Astrocyte of the spinal cord (primary cell): Measurements from ENCODE around the gene RPS6KC1.

ENCODE experiments used
- DNase-seq: peaks from one replicate; pipeline ENCODE4 v3.0.0; 2011; ENCODE audit warnings: low read depth, low spot score
- H3K4me3 ChIP-seq: 2 replicates; pipeline ENCODE4 v1.5.1; 2011; ENCODE audit warnings: low read depth, mild to moderate bottlenecking, low read length, moderate library complexity
- in situ Hi-C: cut with HindIII; loops from 2 replicates; pipeline ENCODE4 v1.10.0; 2017; ENCODE audit warnings: low sequenced_read_pairs
- TF ChIP-seq, protein P1 (sequence below): IDR thresholded peaks from 2 replicates; pipeline ENCODE4 v1.5.1; 2012; ENCODE audit warnings: low read depth, mild to moderate bottlenecking, low read length, inconsistent platforms

The RPS6KC1 gene

DNA sequence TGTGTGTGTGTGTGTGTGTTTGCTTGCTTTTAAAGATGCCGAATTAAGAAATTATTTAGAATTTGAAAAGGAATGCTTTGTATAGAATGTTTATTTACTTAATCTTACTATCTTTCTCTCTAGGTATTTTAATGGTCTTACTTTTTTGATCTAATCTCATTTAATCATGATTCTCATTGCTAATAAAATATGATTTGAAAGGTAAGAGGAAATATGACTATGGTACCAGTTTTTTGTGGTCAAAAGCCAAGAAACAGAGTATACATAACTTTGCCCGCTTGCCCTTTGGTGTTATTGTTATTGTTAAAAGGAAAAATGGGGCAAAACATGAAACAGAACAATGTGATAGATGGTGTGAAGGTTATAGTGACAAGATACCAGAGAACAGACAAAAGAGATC, 74.6 kb downstream of the RPS6KC1 start:
- no peak for DNase-seq
- in situ Hi-C loops = no loop called here

DNA sequence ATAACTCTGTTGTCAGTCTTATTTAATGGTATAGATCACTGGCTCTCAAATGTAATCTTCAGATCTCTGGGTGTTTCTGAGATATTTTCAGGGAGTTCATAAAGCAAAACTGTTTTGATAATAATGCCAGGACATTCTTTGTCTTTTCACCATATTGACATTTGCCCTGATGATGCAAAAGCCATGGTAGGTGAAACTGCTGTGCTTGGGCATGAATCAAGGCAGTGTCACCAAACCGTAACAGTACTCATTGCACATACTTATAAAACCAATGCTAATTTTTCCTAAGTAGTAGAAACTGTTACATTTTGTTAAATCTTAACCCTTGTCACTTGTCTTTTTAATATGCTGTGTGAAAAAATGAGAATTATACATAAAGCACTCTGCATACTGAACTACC, 76.0 kb downstream of the RPS6KC1 start:
- DNase-seq = no peak
- TF ChIP-seq, protein P1, sequence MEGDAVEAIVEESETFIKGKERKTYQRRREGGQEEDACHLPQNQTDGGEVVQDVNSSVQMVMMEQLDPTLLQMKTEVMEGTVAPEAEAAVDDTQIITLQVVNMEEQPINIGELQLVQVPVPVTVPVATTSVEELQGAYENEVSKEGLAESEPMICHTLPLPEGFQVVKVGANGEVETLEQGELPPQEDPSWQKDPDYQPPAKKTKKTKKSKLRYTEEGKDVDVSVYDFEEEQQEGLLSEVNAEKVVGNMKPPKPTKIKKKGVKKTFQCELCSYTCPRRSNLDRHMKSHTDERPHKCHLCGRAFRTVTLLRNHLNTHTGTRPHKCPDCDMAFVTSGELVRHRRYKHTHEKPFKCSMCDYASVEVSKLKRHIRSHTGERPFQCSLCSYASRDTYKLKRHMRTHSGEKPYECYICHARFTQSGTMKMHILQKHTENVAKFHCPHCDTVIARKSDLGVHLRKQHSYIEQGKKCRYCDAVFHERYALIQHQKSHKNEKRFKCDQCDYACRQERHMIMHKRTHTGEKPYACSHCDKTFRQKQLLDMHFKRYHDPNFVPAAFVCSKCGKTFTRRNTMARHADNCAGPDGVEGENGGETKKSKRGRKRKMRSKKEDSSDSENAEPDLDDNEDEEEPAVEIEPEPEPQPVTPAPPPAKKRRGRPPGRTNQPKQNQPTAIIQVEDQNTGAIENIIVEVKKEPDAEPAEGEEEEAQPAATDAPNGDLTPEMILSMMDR = no peak
- no peak overlapping the region for H3K4me3 ChIP-seq
- in situ Hi-C loops = no loop called here

More for the DNA sequence above, 74.6 kb downstream of the RPS6KC1 start:
- H3K4me3 ChIP-seq = no peak overlapping the region
- TF ChIP-seq, protein P1 = no peak

DNA sequence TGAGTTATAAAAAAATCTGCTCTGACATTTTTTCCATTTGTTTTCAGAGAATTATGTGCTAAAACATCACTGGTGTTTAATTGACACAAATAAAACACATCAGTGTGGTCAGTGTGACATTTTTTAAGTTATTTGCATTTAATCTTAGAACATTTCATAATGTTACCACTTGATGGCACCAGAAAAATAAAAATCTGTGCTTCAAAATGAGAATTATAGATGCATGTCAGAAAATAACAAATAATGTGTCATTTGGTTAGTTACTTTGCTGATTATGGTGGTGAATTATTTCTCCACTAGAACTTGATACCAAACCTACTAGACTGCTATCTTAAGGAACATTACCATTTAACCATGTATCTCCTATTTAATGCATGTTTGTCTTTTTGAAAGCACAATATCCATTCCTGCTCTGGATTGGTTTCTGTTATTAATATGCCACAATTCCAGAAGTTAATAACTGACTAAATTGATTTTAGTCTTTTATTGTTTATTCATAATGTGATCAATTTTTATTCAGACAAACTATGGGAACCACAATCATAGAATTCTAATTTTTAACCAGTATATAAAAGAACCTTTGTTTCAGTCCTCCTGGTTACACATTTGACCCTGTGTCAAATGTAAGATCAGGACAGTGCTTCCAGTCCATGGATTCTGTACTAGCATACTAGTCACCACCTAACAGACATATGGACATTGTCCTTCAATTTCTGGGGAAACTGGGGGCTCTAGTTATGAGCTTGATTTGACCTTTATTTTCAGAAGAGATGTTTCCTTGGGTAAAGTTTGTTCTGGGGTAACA, 81.0 kb downstream of the RPS6KC1 start:
- no peak for DNase-seq
- TF ChIP-seq, protein P1 = no peak
- no peak overlapping the region for H3K4me3 ChIP-seq
- in situ Hi-C loops = no loop called here

DNA sequence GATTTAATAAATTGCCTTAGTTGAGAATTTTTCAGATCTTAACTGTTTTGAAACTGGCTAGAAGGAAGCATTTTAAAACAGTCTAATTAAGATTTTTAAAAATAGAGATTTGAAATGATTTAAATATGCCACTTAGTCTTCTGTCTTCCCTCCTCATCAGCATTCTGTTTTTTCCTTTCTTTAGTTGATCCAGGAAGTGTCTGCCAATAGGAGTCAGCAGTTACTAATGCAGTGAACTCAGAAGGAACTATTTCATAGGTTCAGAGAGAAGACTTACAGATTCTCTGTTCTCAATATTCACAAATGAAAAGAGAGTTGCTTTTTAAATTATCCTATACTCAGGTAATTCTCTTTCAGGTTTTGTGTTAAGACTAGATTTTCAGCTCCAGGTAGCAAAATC, 84.5 kb downstream of the RPS6KC1 start:
- TF ChIP-seq, protein P1 = no peak
- in situ Hi-C loops = no loop called here
- peak; percentile 23 for DNase-seq
- H3K4me3 ChIP-seq = no peak overlapping the region

DNA sequence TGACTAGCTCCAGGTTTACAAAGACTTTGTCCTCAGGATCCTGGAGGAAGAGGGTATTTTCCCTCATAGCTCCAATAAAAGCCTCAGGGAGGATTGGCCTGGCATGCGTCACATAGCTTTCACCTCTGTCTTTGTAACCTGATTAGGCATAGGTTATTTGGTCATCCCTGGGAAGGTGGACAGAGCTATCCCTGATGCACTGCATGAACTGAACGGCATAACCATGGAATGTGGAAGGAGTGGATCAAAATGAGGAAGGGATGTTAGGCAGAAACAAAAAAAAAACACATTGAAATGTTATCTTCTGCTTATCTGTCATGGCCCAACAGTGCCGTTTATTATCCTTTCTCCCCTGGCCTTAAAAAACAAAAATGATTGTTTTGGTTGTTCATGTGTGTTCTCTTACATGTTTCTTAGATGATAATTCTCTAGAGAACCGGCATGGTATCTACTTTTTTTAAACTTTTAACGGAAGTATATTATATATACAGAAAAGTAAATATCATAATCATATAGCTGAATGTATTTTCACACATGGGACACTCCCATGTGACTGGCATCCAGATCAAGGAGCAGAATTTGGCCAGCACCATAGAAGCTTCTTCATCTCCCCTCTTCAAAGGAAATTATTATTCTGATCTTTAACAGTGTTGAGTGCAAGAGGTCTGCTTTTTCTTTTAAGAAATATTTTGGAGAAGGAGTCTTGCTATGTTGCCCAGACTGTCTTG, 85.3 kb downstream of the RPS6KC1 start:
- in situ Hi-C loops = no loop called here

DNA sequence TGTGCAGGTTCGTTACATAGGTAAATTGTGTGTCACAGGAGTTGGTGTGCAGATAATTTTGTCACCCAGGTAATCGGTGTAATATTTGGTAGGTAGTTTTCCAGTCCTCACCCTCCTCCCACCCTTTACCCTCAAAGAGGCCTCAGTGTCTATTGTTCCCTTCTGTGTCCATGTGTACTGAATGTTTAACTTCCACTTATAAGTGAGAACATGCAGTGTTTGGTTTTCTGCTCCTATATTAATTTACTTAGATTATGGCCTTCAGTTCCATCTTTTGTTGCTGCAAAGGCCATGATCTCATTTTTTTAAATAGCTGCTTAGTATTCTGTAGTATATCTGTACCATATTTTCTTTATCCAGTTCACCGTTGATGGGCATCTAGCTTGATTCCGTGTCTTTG, 87.3 kb downstream of the RPS6KC1 start:
- no peak for DNase-seq
- TF ChIP-seq, protein P1 = no peak
- in situ Hi-C loops = no loop called here
- no peak overlapping the region for H3K4me3 ChIP-seq

More for the DNA sequence above, 85.3 kb downstream of the RPS6KC1 start:
- TF ChIP-seq, protein P1 = no peak
- DNase-seq = no peak
- H3K4me3 ChIP-seq = no peak overlapping the region
